GM23248 (cell line): ENCODE data around the gene RET. TPM values are rescaled to one million over a fixed set of nuclear protein-coding genes. Genes with fewer than 3 reads are reported as not detected.

Experiments
- DNase-seq: peaks from one replicate; pipeline ENCODE4 v3.0.0-alpha.2; 2015
- H2AFZ ChIP-seq: fragments of 200-600 bp; sonication (generic); 2 replicates; pipeline ENCODE4 v1.6.1; 2016; ENCODE audit warnings: antibody characterized with exemption
- H3F3A ChIP-seq: fragments of 200-600 bp; sonication (generic); 2 replicates; pipeline ENCODE4 v1.6.1; 2016; ENCODE audit warnings: mild to moderate bottlenecking, antibody characterized with exemption, mixed run types; ENCODE audit not compliant: insufficient read depth
- H3K27ac ChIP-seq: fragments of 200-600 bp; sonication (generic); 2 replicates; pipeline ENCODE4 v1.5.1; 2016; ENCODE audit warnings: mild to moderate bottlenecking
- H3K27me3 ChIP-seq: fragments of 200-600 bp; sonication (generic); replicated peaks from 2 replicates; pipeline ENCODE4 v1.6.1; 2016; ENCODE audit warnings: mild to moderate bottlenecking; ENCODE audit not compliant: insufficient read depth
- H3K36me3 ChIP-seq: fragments of 200-600 bp; sonication (generic); 2 replicates; pipeline ENCODE4 v1.6.1; 2016; ENCODE audit warnings: low read depth, mild to moderate bottlenecking
- H3K4me1 ChIP-seq: fragments of 200-600 bp; sonication (generic); 2 replicates; pipeline ENCODE4 v1.6.1; 2016; ENCODE audit warnings: mild to moderate bottlenecking; ENCODE audit not compliant: insufficient read depth
- H3K4me2 ChIP-seq: fragments of 200-600 bp; sonication (generic); one replicate; pipeline ENCODE4 v1.6.1; 2016; ENCODE audit warnings: mild to moderate bottlenecking; ENCODE audit not compliant: unreplicated experiment
- H3K4me3 ChIP-seq: fragments of 200-600 bp; sonication (generic); 2 replicates; pipeline ENCODE4 v1.5.1; 2016; ENCODE audit warnings: mild to moderate bottlenecking
- H3K79me2 ChIP-seq: fragments of 200-600 bp; sonication (generic); 2 replicates; pipeline ENCODE4 v1.6.1; 2016; ENCODE audit warnings: mild to moderate bottlenecking; ENCODE audit not compliant: insufficient read depth
- H3K9ac ChIP-seq: fragments of 200-600 bp; sonication (generic); 2 replicates; pipeline ENCODE4 v1.6.1; 2016; ENCODE audit warnings: mild to moderate bottlenecking
- H3K9me2 ChIP-seq: fragments of 200-600 bp; sonication (generic); 2 replicates; pipeline ENCODE4 v1.6.1; 2016; ENCODE audit warnings: mixed run types, mild to moderate bottlenecking, moderate library complexity; ENCODE audit not compliant: insufficient read depth
- H3K9me3 ChIP-seq: fragments of 200-600 bp; sonication (generic); one replicate; pipeline ENCODE4 v1.6.1; 2017; ENCODE audit warnings: low read depth
- H4K20me1 ChIP-seq: fragments of 200-600 bp; sonication (generic); 2 replicates; pipeline ENCODE4 v1.6.0; 2016; ENCODE audit not compliant: insufficient read depth
- EZH2 ChIP-seq: fragments of 200-600 bp; sonication (generic); IDR thresholded peaks from 2 replicates; pipeline ENCODE4 v1.6.1; 2018; ENCODE audit warnings: antibody characterized with exemption, mild to moderate bottlenecking; ENCODE audit not compliant: insufficient read depth, poor library complexity, severe bottlenecking
- EZH2phosphoT487 ChIP-seq: fragments of 200-600 bp; sonication (generic); IDR thresholded peaks from 2 replicates; pipeline ENCODE4 v1.6.1; 2018; ENCODE audit warnings: antibody characterized with exemption, moderate library complexity, mild to moderate bottlenecking, low read depth; ENCODE audit not compliant: insufficient read depth
- WGBS, 2 experiments: methylation state at CpG; one replicate each; pipeline ENCODE4 v1.1.6; 2015 to 2017; ENCODE audit warnings: low lambda C conversion rate in 2 of 2, low coverage in 1 of 2; ENCODE audit errors: missing lambda C conversion rate in 2 of 2; 5-methylcytosine and 5-hydroxymethylcytosine counted together
- in situ Hi-C: fragments of 300-500 bp; cut with MboI; formaldehyde crosslinking; loops from 2 replicates; pipeline ENCODE4 v1.15.0; 2020
- polyA plus RNA-seq: library from polyadenylated mRNA; unstranded; fragments of >200 nt; fragmentation: Nextera tagmentation; extraction: Ambion mirVana; gene quantifications from 2 replicates; pipeline ENCODE4 v1.2.1, GENCODE V29; 2016
- total RNA-seq: library from RNA; depleted of rRNA; stranded (reverse); fragments of >200 nt; shearing (Covaris generic); gene quantifications from 2 replicates; pipeline ENCODE4 v1.2.3, GENCODE V29; 2014

RET gene
- total and polyA plus RNA-seq, 2 experiments from 2014 or later = not detected

- H3K9me3 ChIP-seq = no peaks in the 10 kb centered on the region
- no peaks in the 10 kb centered on the region for H3F3A ChIP-seq
- in situ Hi-C loops = no loop called here
- H4K20me1 ChIP-seq = no peaks in the 10 kb centered on the region
- H2AFZ ChIP-seq = no peak overlapping the region
- DNase-seq = no peak
- no peaks in the 10 kb centered on the region; the same call in 1 of the 2 replicates for H3K27me3 ChIP-seq
- 32 to 34% methylated on average over 7 of the region's 7 CpGs for WGBS, 2 experiments
- H3K36me3 ChIP-seq = no peaks in the 10 kb centered on the region
- TF ChIP-seq EZH2 (no peak), EZH2phosphoT487 (no peak)
- H3K27ac ChIP-seq = no peak overlapping the region
- H3K79me2 ChIP-seq = no peaks in the 10 kb centered on the region
- no peak overlapping the region for H3K9ac ChIP-seq
- no peaks in the 10 kb centered on the region for H3K4me1 ChIP-seq
- H3K4me3 ChIP-seq = no peak overlapping the region
- H3K4me2 ChIP-seq = no peak overlapping the region
- H3K9me2 ChIP-seq = no peaks in the 10 kb centered on the region
Measured at GRCh38 chr10:43086321-43086942, 9.6 kb downstream of the RET start.

DNA sequence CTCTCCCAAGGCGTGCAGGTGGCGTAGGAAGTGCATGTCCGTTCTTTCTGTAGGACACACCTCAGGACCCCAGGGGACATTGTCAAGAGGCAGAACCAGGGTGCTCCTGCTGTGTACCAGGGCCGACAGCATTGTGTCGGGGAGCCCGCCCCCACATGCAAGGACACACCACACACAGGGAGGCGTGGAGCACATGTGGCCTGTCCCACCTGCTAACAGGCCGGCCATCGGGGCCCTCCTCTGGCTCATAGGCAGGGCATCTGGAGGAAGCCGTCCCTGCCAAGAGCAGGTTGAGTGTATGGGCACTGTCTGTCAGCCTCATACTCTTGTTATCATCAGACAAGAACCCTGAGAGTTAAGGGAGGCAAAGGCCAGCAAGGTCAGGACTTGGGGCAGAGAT is 12.7 kb downstream of the RET start:
- H3K9ac ChIP-seq = no peak overlapping the region
- no peak overlapping the region for H3K27ac ChIP-seq
- H3F3A ChIP-seq = no peaks in the 10 kb centered on the region
- H3K4me2 ChIP-seq = no peak overlapping the region
- 50 to 58% methylated on average over 10 of the region's 10 CpGs for WGBS, 2 experiments
- no peaks in the 10 kb centered on the region for H3K36me3 ChIP-seq
- no peaks in the 10 kb centered on the region for H3K4me1 ChIP-seq
- in situ Hi-C loops = no loop called here
- H3K27me3 ChIP-seq = no peaks in the 10 kb centered on the region; the same call in 1 of the 2 replicates
- TF ChIP-seq EZH2phosphoT487 = no peak
- TF ChIP-seq EZH2 = no peak
- H4K20me1 ChIP-seq = no peaks in the 10 kb centered on the region
- no peaks in the 10 kb centered on the region for H3K79me2 ChIP-seq
- no peak for DNase-seq
- H3K9me3 ChIP-seq = no peaks in the 10 kb centered on the region
- H3K9me2 ChIP-seq = no peaks in the 10 kb centered on the region
- H2AFZ ChIP-seq = no peak overlapping the region
- no peak overlapping the region for H3K4me3 ChIP-seq

DNA sequence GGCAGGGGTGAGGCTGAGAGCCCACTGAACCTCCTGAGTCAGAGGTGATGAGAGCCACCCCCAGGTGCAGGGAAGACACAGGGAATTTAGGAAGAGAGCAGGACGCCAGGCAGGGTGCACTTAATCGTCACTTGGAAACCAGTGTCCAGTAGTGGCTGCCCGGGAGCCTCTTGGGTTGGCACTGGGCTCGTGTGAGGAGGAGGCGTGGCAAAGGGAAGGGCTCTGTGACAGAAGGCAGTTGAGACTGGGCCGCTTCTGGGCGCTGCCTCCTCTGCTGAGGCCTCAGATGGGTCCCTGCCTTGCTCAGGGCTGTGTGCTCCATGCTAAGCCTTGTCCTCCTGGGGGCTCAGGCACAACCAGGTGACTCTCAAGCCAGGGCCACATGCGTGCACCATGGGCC is 13.3 kb downstream of the RET start:
- WGBS, 2 experiments = 22 to 37% methylated on average over 8 of the region's 8 CpGs
- Histone ChIP-seq H3K4me2 (no peak overlapping the region), H3K9me3 (no peaks in the 10 kb centered on the region), H3K27me3 (no peaks in the 10 kb centered on the region; the same call in 1 of the 2 replicates), H4K20me1 (no peaks in the 10 kb centered on the region), H3K9ac (no peak overlapping the region), H3F3A (no peaks in the 10 kb centered on the region), H2AFZ (no peak overlapping the region), H3K27ac (no peak overlapping the region), H3K9me2 (no peaks in the 10 kb centered on the region), H3K36me3 (no peaks in the 10 kb centered on the region), H3K79me2 (no peaks in the 10 kb centered on the region), H3K4me1 (no peaks in the 10 kb centered on the region), H3K4me3 (no peak overlapping the region)
- TF ChIP-seq EZH2phosphoT487 (no peak), EZH2 (no peak)
- no peak for DNase-seq
- in situ Hi-C loops = no loop called here

GRCh38 chr10:43090664-43091063 is 13.8 kb downstream of the RET start:
- Histone ChIP-seq H3K4me2 (no peak overlapping the region), H4K20me1 (no peaks in the 10 kb centered on the region), H3K9ac (no peak overlapping the region), H3K27me3 (no peaks in the 10 kb centered on the region; the same call in 1 of the 2 replicates), H3K79me2 (no peaks in the 10 kb centered on the region), H3K27ac (no peak overlapping the region), H3K4me3 (no peak overlapping the region), H3K9me2 (no peaks in the 10 kb centered on the region), H3K36me3 (no peaks in the 10 kb centered on the region), H2AFZ (no peak overlapping the region), H3K4me1 (no peaks in the 10 kb centered on the region), H3F3A (no peaks in the 10 kb centered on the region), H3K9me3 (no peaks in the 10 kb centered on the region)
- WGBS, 2 experiments = 72 to 75% methylated on average over 10 of the region's 10 CpGs
- no peak for DNase-seq
- no peak for TF ChIP-seq EZH2phosphoT487
- in situ Hi-C loops = no loop called here

GRCh38 chr10:43091846-43092245 is 15.0 kb downstream of the RET start:
- H3K4me3 ChIP-seq = no peak overlapping the region
- H4K20me1 ChIP-seq = no peaks in the 10 kb centered on the region
- no peak for DNase-seq
- H3K79me2 ChIP-seq = no peaks in the 10 kb centered on the region
- no peak overlapping the region for H2AFZ ChIP-seq
- no peak overlapping the region for H3K27ac ChIP-seq
- no peaks in the 10 kb centered on the region for H3K9me3 ChIP-seq
- TF ChIP-seq EZH2phosphoT487 = no peak
- no peak for TF ChIP-seq EZH2
- H3K4me1 ChIP-seq = no peaks in the 10 kb centered on the region
- no peaks in the 10 kb centered on the region for H3F3A ChIP-seq
- 39 to 47% methylated on average over 3 of the region's 3 CpGs for WGBS, 2 experiments
- no peak overlapping the region for H3K4me2 ChIP-seq
- no peaks in the 10 kb centered on the region; the same call in 1 of the 2 replicates for H3K27me3 ChIP-seq
- H3K36me3 ChIP-seq = no peaks in the 10 kb centered on the region
- no peaks in the 10 kb centered on the region for H3K9me2 ChIP-seq
- in situ Hi-C loops = no loop called here
- H3K9ac ChIP-seq = no peak overlapping the region
